ENCODE data around the gene BRSK2. TPM values are rescaled to one million over a fixed set of nuclear protein-coding genes. Genes with fewer than 3 reads are reported as not detected.

The BRSK2 gene
- total RNA-seq, 1 donor from 2014 or later: 1.7 TPM

- no peak for DNase-seq (ENCODE audit: low spot score)
These were observed 93.1 kb downstream of the BRSK2 start for GRCh38 chr11:1482581-1483444.

- no peak for DNase-seq (ENCODE audit: low spot score)
These were observed 93.8 kb downstream of the BRSK2 start for GRCh38 chr11:1483445-1483961.

GRCh38 chr11:1484061-1484671, 94.4 kb downstream of the BRSK2 start:
- no peak for DNase-seq (ENCODE audit: low spot score)

GRCh38 chr11:1484695-1485503, 95.2 kb downstream of the BRSK2 start:
- no peak for DNase-seq (ENCODE audit: low spot score)

- DNase-seq (ENCODE audit: low spot score): no peak
These were observed 95.8 kb downstream of the BRSK2 start for GRCh38 chr11:1485504-1485885.

DNA sequence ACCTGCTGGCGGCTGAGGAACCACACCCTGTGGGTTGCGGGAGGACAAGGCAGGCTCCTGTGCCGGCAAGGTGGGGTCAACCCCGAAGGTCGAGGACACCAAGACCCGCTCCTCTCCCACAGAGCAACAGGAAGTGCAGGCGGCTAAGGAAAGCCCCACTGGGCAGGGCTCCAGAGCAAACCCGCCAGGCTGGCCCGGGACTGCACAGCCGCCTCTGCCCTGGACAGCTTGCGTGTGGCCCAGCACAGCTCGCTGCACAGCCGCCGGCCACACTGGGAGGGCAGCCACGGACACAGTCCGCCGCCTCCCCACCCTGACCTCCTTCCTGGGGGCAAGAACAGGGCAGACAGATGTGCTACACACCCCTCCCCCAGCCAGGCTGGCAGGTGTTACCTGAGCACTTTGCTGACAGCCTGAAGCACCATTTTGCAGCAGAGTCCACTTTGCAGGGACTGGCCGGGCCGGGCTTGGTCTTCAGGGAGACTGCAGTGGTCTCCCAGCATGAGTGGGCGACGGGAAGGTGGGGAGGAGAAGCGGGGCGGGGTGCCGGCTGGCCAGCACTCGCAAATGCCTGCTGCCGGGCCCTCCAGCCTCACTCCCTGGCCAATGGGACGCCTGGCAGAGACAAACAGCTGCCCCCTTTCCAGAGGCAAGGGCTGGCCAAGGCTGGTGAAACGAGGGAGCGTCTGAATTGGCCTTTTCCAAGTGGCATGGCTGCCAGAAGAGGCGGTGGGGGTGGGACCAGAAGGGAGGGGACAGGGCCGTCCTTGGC, 96.5 kb downstream of the BRSK2 start, which contains the start of gene MOB2:
TSS of gene MOB2 (minus strand) at position 726 of the 772 bp plus-strand sequence. CDS start at position 503, 223 bp downstream.
- peak; percentile 82 for DNase-seq (ENCODE audit: low spot score)

DNA sequence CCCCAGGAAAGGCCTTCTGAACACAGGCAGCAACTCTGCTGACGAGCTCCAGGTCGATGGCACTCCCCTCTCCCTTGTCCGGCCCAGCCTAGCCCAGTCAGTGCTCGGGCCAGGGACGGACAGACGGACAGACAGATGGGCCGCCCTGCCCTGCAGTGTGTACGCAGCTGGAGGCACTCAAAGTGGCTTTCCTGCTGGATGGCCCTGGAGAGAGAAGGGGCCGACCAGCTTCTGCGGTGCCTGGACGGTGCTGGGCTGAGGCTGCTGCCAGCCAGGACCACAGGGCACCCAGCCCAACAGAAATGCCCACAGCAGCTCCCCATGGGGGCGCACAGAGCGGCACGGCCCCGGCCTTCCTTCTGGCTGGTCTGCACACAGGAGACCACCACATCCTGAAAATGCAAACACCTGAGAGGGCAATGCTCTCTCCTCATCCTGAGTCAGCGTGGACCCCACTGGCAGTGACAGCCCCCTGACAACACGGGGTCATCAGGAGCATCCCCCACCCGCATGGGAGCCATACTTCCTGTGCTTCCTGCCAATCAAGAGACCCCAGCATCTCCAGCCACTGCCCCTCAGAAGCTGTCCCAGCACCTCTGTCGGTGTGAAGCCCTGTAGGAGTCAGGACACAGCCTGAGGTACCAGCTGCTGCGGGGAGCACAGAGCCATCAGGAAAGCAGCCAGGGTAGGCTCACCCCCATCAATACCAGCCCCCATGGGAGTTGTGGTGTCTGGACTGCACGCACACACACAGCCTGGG, 97.5 kb downstream of the BRSK2 start:
- DNase-seq (ENCODE audit: low spot score): no peak

DNA sequence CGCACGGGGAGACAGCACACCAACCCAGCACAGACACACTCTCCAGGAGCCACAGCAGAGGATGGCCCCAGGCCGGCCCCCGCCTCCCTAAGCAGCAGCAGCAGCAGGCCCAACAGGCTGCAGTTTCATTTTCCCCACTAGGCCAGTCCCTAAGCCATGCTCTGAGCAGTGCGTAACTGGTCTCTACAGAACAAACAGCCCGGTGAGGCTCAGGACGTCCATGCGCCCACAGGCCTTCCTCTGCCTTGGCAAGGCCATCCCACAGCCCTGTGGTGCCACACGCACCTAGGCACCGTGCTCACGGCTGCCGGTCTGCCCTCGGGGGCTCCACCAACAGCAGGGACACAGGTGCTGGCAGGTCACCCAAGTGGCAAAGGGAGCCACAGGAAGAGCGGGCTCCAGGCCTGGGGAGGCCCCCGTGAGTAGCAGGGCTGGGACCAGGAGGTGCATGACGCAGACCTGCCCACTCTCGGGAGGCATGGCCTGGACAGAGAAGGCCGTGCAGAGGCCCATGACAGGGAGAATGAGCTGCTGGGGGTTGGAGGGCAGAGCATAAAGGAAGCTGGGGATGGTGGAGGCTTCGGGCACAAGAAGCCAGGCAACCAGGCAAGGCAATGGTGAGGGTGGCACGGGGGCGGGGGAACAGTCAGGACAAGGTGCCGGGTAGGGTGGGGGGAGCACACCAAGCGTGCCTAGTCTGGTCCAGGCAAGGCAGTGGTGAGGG, 98.3 kb downstream of the BRSK2 start:
- no peak for DNase-seq (ENCODE audit: low spot score)

DNA sequence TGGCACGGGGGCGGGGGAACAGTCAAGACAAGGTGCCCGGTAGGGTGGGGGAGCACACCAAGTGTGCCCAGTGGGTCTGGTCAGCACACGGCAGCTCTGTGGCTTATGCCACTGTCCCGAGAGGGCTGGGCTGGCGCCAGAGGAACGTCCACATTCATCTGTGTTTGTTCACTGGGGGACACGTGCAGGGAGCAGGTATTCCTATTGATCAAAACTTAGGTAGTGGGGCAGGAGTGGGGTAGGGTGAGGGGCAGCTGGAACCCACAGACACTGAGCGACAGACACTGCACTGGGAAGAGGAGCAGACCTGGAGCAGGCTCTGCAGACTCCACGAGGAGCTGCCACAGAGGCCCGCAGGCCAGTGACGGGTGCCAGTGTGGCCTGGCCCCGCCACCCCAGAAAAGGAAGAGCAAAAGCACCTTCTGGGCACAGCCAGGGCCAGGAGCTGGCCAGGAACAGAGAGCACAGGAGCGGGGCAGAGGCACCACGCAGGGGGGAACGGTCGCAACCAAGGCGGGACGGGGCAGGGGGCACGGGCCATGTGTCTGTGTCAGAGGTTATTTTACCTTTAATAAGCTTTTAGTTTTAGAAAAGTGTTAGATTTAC, 98.9 kb downstream of the BRSK2 start:
- DNase-seq (ENCODE audit: low spot score): no peak

DNA sequence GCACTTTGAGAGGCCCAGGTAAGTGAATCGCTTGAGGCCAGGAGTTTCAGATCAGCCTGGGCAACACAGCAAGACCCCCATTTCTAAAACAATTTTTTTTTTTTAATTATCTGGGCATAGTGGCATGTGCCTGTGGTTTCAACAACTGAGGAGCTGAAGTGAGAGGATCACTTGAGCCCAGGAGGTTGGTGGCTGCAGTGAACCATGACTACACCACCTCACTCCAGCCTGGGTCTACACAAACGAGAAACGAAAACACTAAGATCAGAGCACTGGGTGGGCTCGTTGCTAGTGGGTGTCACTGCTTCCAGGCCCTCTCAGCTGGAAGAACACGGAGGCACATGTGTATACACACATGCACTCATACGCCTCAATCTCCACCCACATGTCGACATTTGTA, 100.9 kb downstream of the BRSK2 start:
- DNase-seq (ENCODE audit: low spot score): no peak

DNA sequence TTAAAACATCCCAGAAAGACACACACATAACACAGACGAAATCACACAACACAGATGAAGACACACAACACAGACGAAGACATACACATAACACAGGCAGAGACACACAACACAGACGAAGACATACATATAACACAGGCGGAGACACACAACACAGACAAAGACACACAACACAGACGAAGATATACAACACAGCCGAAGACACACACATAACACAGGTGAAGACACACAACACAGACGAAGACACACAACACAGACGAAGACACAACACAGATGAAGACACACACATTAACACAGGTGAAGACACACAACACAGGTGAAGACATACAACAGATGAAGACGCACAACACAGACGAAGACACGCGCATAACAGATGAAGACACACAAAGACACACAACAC, 101.6 kb downstream of the BRSK2 start:
- no peak for DNase-seq (ENCODE audit: low spot score)

- no peak for DNase-seq (ENCODE audit: low spot score)
These were observed 104.0 kb downstream of the BRSK2 start for GRCh38 chr11:1493650-1494244.

GRCh38 chr11:1494650-1495049, 104.9 kb downstream of the BRSK2 start:
- no peak for DNase-seq (ENCODE audit: low spot score)

- DNase-seq (ENCODE audit: low spot score): no peak
These were observed 106.5 kb downstream of the BRSK2 start for GRCh38 chr11:1496091-1496760.

- DNase-seq (ENCODE audit: low spot score): no peak
These were observed 107.0 kb downstream of the BRSK2 start for GRCh38 chr11:1496761-1497095.

GRCh38 chr11:1497600-1497999, 107.9 kb downstream of the BRSK2 start:
- DNase-seq (ENCODE audit: low spot score): no peak

GRCh38 chr11:1498262-1498661, 108.5 kb downstream of the BRSK2 start:
- no peak for DNase-seq (ENCODE audit: low spot score)

GRCh38 chr11:1499261-1499890, 109.6 kb downstream of the BRSK2 start:
- no peak for DNase-seq (ENCODE audit: low spot score)

Measured in ureter (tissue), 1 donor.